Measurements from ENCODE around the gene TRABD. TPM values are rescaled to one million over a fixed set of nuclear protein-coding genes. Genes with fewer than 3 reads are reported as not detected.
A peak's percentile ranks its signal among the peaks of the same experiment; 100 is the strongest.

TRABD gene
- total RNA-seq, 3 donors from 2014 or later = 36.8 to 52.6 (median 42.7) TPM

DNA sequence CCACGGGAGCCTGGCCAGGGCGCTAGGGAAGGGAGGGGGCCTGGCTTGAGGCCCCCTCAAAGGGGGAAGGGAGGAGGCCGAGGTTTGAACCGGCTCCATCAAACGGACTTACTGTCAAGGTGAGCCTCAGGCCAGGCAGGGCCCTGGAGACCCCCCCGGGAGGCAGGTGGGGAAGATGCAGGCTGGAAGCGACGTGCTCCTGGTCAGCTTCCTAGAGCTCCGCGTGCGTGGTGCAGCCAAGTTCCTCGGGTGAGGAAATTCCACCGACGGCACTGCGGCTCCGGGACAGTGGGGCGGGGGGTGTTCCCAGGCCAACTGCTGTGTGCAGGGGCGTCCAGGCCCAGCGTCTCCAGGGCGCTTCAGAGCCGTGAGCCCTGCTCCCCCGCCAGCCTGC, 7.2 kb upstream of the TRABD start:
- intact Hi-C loops (cut with DNase I, micrococcal nuclease) = no loop called here
- Histone ChIP-seq H3K4me3 (no peak overlapping the region), H3K4me1 (ENCODE audit: low read depth) (no peaks in the 10 kb centered on the region), H3K36me3 (ENCODE audit: low read depth) (no peaks in the 10 kb centered on the region), H3K9me3 (no peaks in the 10 kb centered on the region)
- no peak for ATAC-seq
- DNase-seq = peak in 1 of 3 donors; percentile 46
- no peak for TF ChIP-seq CTCF (IDR thresholded peaks at IDR 0.05)

- intact Hi-C loops (cut with DNase I, micrococcal nuclease) = no loop called here
- no peak for TF ChIP-seq CTCF (IDR thresholded peaks at IDR 0.05)
- ATAC-seq = no peak
- H3K4me1 ChIP-seq (ENCODE audit: low read depth) = no peaks in the 10 kb centered on the region
- no peaks in the 10 kb centered on the region for H3K36me3 ChIP-seq (ENCODE audit: low read depth)
- peak in 1 of 3 donors; percentile 52 for DNase-seq
- no peak overlapping the region for H3K4me3 ChIP-seq
- H3K9me3 ChIP-seq = no peaks in the 10 kb centered on the region
These were observed 6.5 kb upstream of the TRABD start for GRCh38 chr22:50178871-50179869.

GRCh38 chr22:50179937-50180726, 5.6 kb upstream of the TRABD start:
- no peak for TF ChIP-seq CTCF (IDR thresholded peaks at IDR 0.05)
- no peaks in the 10 kb centered on the region for H3K9me3 ChIP-seq
- DNase-seq = peak in 1 of 3 donors; percentile 40
- intact Hi-C loops (cut with DNase I, micrococcal nuclease) = no loop called here
- H3K4me1 ChIP-seq (ENCODE audit: low read depth) = peaks cover 4% of the 10 kb centered on the region
- ATAC-seq = no peak
- H3K4me3 ChIP-seq = no peak overlapping the region
- no peaks in the 10 kb centered on the region for H3K36me3 ChIP-seq (ENCODE audit: low read depth)

DNA sequence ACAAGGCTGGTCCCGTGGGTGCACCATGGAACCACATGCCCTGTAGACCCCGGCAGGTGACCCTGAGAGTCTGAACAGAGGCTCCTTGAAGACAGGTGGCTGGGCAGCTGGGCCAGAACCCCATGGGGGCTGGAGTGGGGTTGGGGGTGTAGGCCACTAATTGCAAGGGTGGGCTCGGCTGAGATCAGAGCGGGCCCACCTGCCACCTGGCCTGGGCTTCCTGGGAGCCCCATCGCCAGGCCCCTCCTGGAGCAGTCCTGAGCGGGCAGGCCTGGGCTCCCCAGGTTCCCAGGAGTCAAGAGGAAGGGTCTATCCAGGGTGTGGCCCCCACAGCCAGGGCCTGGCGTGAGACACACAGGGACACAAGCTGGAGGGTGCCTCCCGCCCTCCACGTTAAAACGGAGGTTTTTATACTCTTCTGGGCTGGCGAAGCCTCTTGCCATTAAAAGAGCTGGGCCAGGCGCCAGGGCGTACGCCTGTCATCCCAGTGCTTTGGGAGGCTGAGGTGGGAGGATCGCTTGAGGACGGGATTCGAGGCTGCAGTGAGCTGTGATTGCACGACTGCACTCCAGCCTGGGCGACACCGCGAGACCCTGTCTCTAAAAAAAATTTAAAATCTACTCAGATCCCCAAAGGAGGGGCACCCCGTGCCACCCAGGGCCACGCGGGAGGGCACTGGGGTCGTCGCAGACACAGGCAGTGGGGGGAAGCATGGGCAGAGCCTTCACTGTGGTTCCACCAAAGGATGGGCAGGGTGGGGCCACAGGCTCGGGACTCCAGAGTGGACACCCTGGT, 4.8 kb upstream of the TRABD start:
- DNase-seq (peak in 1 of 3 donors; percentile 49), ATAC-seq (no peak)
- TF ChIP-seq CTCF (IDR thresholded peaks at IDR 0.05) = no peak
- Histone ChIP-seq H3K9me3 (no peaks in the 10 kb centered on the region), H3K4me1 (ENCODE audit: low read depth) (peaks cover 6% of the 10 kb centered on the region), H3K4me3 (no peak overlapping the region), H3K36me3 (ENCODE audit: low read depth) (no peaks in the 10 kb centered on the region)
- intact Hi-C loops (cut with DNase I, micrococcal nuclease) = no loop called here
